ENCODE results near the gene CAMK2D. TPM values are rescaled to one million over a fixed set of nuclear protein-coding genes. Genes with fewer than 3 reads are reported as not detected.
A peak's percentile ranks its signal among the peaks of the same experiment; 100 is the strongest.
"Not testable (repeated sequence)": the region's sequence is repeated elsewhere in the genome, so short reads cannot be mapped to it uniquely, and the experiment has no call there.

The CAMK2D gene
- polyA plus RNA-seq, 6 donors from 2014 or later: 75.5 to 84.9 (median 81.8) TPM

GRCh38 chr4:113707048-113707447 is 54.5 kb downstream of the CAMK2D start:
- Mint-ChIP-seq H3K27ac (peak overlapping the region in 3 of 6 donors; percentile 32 to 54 (median 41)), H3K36me3 (peaks cover 0 to 5% of the 10 kb centered on the region in 2 donors), H3K9me3 (no peaks in the 10 kb centered on the region), H3K4me1 (peaks cover 30 to 68% (median 50%) of the 10 kb centered on the region in 3 donors), H3K4me3 (no peak overlapping the region), H3K27me3 (no peaks in the 10 kb centered on the region)
- DNase-seq (no peak), ATAC-seq (ENCODE audit: low read depth in 2 of 2) (no peak)

DNA sequence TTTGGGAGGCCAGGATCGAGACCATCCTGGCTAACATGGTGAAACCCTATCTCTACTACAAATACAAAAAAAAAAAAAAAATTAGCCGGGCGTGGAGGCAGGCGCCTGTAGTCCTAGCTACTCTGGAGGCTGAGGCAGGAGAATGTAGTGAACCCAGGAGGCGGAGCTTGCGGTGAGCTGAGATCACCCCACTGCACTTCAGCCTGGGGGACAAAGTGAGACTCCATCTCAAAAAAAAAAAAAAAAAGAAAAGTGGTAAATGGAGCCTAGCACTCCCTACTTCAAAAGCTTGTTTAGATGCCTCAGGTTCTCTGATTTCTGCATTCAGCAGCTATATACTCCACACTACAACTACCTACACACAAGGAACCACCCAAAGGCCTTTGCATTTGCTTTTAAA is 56.4 kb downstream of the CAMK2D start:
- not testable (repeated sequence) for H3K9me3 Mint-ChIP-seq; H3K4me3 Mint-ChIP-seq; DNase-seq; ATAC-seq (ENCODE audit: low read depth in 2 of 2); H3K36me3 Mint-ChIP-seq; H3K27me3 Mint-ChIP-seq
- peaks cover 38 to 73% (median 63%) of the 10 kb centered on the region in 3 donors for H3K4me1 Mint-ChIP-seq
- peak overlapping the region in 4 of 6 donors; percentile 70 to 92 (median 80) for H3K27ac Mint-ChIP-seq

GRCh38 chr4:113702596-113702995 is 58.9 kb downstream of the CAMK2D start:
- not testable (repeated sequence) for H3K27me3 Mint-ChIP-seq; H3K4me3 Mint-ChIP-seq; DNase-seq; ATAC-seq (ENCODE audit: low read depth in 2 of 2); H3K9me3 Mint-ChIP-seq; H3K36me3 Mint-ChIP-seq; H3K27ac Mint-ChIP-seq
- H3K4me1 Mint-ChIP-seq: peaks cover 40 to 66% (median 63%) of the 10 kb centered on the region in 3 donors

DNA sequence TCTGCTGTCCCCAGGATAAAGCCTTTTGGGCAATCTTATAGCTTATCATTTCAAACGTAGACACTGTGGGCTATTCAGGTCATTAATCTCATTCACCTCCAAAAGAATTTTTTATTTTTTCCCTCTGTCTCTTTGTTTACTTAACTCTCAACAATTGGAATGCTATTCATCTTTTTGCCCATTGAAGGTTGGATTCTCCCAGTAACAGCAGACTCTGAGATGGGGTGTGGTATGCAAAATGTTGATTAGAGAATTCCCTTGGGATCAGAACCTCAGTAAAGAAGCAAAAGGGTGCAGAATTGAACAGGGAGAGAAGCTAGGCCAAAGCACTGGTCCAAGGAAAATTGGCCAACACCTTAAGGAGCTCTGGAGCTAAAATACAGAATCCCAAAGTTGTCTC is 60.4 kb downstream of the CAMK2D start:
- Mint-ChIP-seq H3K4me1 (peaks cover 32 to 58% (median 52%) of the 10 kb centered on the region in 3 donors), H3K27me3 (no peaks in the 10 kb centered on the region), H3K27ac (peak overlapping the region in 4 of 6 donors; percentile 9 to 63 (median 32)), H3K36me3 (peaks cover 0 to 9% of the 10 kb centered on the region in 2 donors), H3K4me3 (peak overlapping the region in 2 of 8 donors; percentile 29 to 35), H3K9me3 (no peaks in the 10 kb centered on the region)
- ATAC-seq (ENCODE audit: low read depth in 2 of 2) (no peak), DNase-seq (no peak)

DNA sequence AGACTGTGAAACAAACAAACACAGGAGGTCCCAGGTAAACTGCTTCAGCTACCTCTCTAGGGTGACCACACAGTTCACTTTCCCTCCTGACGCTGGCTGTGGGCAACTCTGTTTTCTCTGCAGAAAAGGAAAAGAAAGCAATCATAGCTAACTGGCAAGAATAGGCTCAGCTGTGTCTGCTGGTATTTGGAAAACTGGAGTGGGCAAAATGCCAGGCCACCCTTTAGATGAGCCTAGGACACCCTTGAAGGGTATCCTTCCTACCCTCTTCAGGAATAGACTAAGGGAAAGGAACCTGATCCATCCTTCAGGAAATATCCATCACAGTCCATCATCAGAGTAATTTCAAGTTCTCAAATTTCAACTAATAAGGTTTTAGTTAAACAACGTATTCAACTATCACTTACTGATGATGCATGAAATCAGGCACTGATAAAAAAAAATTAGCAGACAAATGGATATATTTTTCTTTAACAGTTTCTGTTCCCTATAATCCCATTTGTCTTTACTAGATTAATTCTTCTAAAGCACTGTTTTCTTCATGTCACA is 60.9 kb downstream of the CAMK2D start:
- H3K4me3 Mint-ChIP-seq: peak overlapping the region in 2 of 8 donors; percentile 26 to 48
- DNase-seq: no peak
- H3K27me3 Mint-ChIP-seq: no peaks in the 10 kb centered on the region
- peaks cover 29 to 53% (median 47%) of the 10 kb centered on the region in 3 donors for H3K4me1 Mint-ChIP-seq
- no peak for ATAC-seq (ENCODE audit: low read depth in 2 of 2)
- H3K36me3 Mint-ChIP-seq: peaks cover 0 to 9% of the 10 kb centered on the region in 2 donors
- H3K27ac Mint-ChIP-seq: peak overlapping the region in 3 of 6 donors; percentile 41 to 88 (median 63)
- no peaks in the 10 kb centered on the region for H3K9me3 Mint-ChIP-seq

DNA sequence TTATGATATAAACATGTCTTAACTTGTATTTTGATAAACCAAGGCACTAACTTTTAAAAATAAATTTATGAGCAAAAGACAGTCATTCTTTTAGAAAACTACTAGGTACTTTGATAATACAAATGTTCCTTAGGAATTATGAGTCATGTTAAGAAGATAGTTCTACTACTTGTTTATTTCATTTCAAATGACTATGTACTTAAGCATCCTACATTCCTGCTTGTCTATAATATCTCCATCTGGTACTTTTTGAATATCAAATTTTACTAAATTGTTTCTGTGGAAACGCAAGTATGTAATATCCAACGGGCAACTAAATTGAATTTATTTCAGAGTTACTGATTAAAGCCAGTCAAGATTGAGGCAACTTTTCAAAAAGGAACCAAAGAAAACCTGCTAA is 61.8 kb downstream of the CAMK2D start:
- Mint-ChIP-seq H3K9me3 (no peaks in the 10 kb centered on the region), H3K36me3 (peaks cover 0 to 9% of the 10 kb centered on the region in 2 donors), H3K4me3 (no peak overlapping the region), H3K27ac (peak overlapping the region in 2 of 6 donors; percentile 2 to 53), H3K27me3 (no peaks in the 10 kb centered on the region), H3K4me1 (peaks cover 28 to 46% (median 43%) of the 10 kb centered on the region in 3 donors)
- no peak for DNase-seq
- ATAC-seq (ENCODE audit: low read depth in 2 of 2): no peak

- Mint-ChIP-seq H3K4me3 (no peak overlapping the region), H3K9me3 (no peaks in the 10 kb centered on the region), H3K4me1 (peaks cover 36 to 43% (median 42%) of the 10 kb centered on the region in 3 donors), H3K27me3 (no peaks in the 10 kb centered on the region), H3K27ac (peak overlapping the region in 1 of 6 donors; percentile 67), H3K36me3 (peaks cover 0 to 5% of the 10 kb centered on the region in 2 donors)
- DNase-seq (no peak), ATAC-seq (ENCODE audit: low read depth in 2 of 2) (no peak)
These were observed 64.1 kb downstream of the CAMK2D start for GRCh38 chr4:113697429-113697828.

DNA sequence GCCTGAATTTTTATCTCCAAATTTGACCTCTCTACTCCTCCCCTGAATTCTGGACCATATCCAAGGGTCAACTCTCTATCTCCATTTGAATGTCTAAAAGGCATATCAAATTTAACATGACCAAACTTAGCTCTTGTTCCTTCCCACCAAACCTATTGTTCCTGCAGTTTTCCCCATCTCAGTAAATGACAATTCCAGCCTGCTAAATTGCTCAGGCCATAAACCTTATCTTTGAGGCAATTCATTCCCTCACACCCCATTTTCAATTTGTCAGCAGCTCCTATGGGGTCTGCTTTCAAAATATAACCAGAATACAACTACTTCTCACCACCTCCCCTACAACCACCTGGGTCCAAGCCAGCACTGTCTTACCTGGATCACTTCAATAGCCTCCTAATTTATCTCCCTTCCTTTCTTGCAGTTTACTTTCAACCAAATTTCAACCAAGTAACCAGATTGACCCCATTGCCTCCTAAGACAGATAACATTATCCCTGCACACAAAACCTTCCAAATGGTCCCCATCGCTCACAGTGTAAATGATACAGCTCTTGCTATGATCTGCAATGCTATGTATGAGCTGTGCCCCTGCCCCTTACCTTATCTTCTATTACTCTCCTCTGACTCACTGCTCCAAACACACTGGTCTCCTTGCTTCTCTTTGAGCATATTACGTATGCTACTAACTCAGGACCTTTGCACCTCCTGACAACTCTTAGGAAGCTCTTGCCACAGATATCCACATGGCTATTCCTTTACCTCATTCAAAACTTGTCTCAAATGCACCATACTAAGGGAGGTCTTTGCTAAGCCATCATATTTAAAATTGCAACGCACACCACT is 66.0 kb downstream of the CAMK2D start:
- no peak overlapping the region for H3K27ac Mint-ChIP-seq
- no peak for ATAC-seq (ENCODE audit: low read depth in 2 of 2)
- H3K9me3 Mint-ChIP-seq: peaks cover 0 to 2% (median 0%) of the 10 kb centered on the region in 7 donors

DNA sequence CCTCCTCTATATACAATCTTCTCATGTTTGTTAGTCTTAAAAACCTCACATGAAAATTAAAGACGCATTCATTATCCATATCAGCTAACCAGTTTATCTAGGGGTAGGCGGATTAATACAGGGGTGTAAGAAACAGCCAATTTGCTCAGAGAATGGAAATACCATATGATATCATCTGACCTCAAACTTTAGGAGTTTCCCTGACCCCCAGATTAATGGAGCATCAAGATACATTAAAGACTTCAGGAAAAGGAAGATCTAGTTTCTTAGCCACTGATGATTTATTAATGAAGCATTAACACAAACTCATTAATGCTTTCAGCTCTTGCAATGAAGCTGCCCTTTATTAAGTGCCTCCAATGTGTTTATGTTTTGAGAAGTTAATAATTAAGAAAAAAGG is 67.5 kb downstream of the CAMK2D start:
- peak overlapping the region in 2 of 8 donors; percentile 1 to 23 for H3K4me3 Mint-ChIP-seq
- H3K4me1 Mint-ChIP-seq: peaks cover 38 to 42% (median 39%) of the 10 kb centered on the region in 3 donors
- H3K27ac Mint-ChIP-seq: peak overlapping the region in 3 of 6 donors; percentile 40 to 70 (median 54)
- H3K9me3 Mint-ChIP-seq: peaks cover 0 to 3% (median 0%) of the 10 kb centered on the region in 7 donors
- peaks cover 0 to 5% of the 10 kb centered on the region in 2 donors for H3K36me3 Mint-ChIP-seq
- no peak for DNase-seq
- no peak for ATAC-seq (ENCODE audit: low read depth in 2 of 2)
- H3K27me3 Mint-ChIP-seq: no peaks in the 10 kb centered on the region

More for the DNA sequence above, 66.0 kb downstream of the CAMK2D start:
- no peak for DNase-seq
- Mint-ChIP-seq H3K4me3 (no peak overlapping the region), H3K36me3 (peaks cover 0 to 4% of the 10 kb centered on the region in 2 donors), H3K27me3 (no peaks in the 10 kb centered on the region), H3K4me1 (peaks cover 31 to 40% (median 37%) of the 10 kb centered on the region in 3 donors)

GRCh38 chr4:113692809-113693411 is 68.6 kb downstream of the CAMK2D start:
- H3K27me3 Mint-ChIP-seq: no peaks in the 10 kb centered on the region
- peaks cover 8% of the 10 kb centered on the region in 2 donors for H3K36me3 Mint-ChIP-seq
- H3K27ac Mint-ChIP-seq: peak overlapping the region in 3 of 6 donors; percentile 3 to 89 (median 75)
- ATAC-seq (ENCODE audit: low read depth in 2 of 2) (peak; percentile 95 to 98), DNase-seq (peak; percentile 56)
- peaks cover 40 to 50% (median 41%) of the 10 kb centered on the region in 3 donors for H3K4me1 Mint-ChIP-seq
- H3K9me3 Mint-ChIP-seq: peaks cover 0 to 3% (median 0%) of the 10 kb centered on the region in 7 donors
- peak overlapping the region; percentile 14 to 77 (median 52) for H3K4me3 Mint-ChIP-seq

DNA sequence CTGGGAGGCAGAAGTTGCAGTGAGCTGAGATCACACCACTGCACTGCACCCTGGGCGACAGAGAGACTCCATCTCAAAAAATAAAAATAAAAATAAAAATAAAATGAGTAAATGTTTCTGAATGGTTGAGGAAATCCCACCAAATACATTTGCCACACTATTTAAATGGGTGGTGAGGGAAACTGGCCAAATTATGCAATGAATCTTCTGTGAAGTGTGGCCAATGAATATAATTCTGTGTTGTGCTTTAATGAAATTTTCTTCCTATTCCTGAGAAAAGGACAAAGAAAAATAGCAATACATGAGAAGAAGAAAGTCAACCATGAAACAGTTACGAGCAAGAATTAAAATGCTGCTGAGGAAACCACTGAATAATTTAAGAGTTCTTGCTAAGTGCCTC is 69.9 kb downstream of the CAMK2D start:
- peaks cover 8 to 18% of the 10 kb centered on the region in 2 donors for H3K36me3 Mint-ChIP-seq
- DNase-seq: no peak
- peak overlapping the region in 2 of 6 donors; percentile 3 to 23 for H3K27ac Mint-ChIP-seq
- no peak overlapping the region for H3K4me3 Mint-ChIP-seq
- H3K9me3 Mint-ChIP-seq: peaks cover 0 to 3% (median 0%) of the 10 kb centered on the region in 7 donors
- H3K4me1 Mint-ChIP-seq: peaks cover 48 to 56% (median 50%) of the 10 kb centered on the region in 3 donors
- ATAC-seq (ENCODE audit: low read depth in 2 of 2): no peak
- H3K27me3 Mint-ChIP-seq: no peaks in the 10 kb centered on the region

DNA sequence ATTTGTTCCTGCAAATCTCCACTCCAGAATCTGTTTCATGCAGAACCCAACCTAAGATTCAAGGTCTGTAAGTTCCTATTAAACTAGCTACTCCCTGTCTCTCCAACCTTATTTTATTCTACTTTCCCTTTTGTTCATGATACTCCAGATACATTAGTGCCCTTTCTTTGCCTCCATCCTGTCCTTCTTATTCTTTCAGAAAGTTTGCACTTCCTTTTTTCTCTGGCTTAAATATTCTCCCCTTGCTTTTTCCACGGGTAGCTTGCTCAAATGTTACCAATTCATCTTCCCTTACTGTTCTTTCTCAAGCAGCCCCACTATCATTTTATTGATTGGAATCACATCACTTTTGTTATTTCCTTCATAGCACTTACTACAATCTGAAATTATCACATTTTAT is 72.1 kb downstream of the CAMK2D start:
- peak overlapping the region in 4 of 8 donors; percentile 5 to 40 (median 8) for H3K4me3 Mint-ChIP-seq
- H3K9me3 Mint-ChIP-seq: peaks cover 0 to 3% (median 0%) of the 10 kb centered on the region in 7 donors
- DNase-seq: no peak
- peak overlapping the region in 4 of 6 donors; percentile 0 to 29 (median 8) for H3K27ac Mint-ChIP-seq
- peaks cover 8 to 18% of the 10 kb centered on the region in 2 donors for H3K36me3 Mint-ChIP-seq
- H3K27me3 Mint-ChIP-seq: no peaks in the 10 kb centered on the region
- ATAC-seq (ENCODE audit: low read depth in 2 of 2): no peak
- peaks cover 51 to 65% (median 60%) of the 10 kb centered on the region in 3 donors for H3K4me1 Mint-ChIP-seq

GRCh38 chr4:113687067-113687718 is 74.3 kb downstream of the CAMK2D start:
- Mint-ChIP-seq H3K9me3 (peaks cover 0 to 3% (median 0%) of the 10 kb centered on the region in 7 donors), H3K4me1 (peaks cover 51 to 75% (median 68%) of the 10 kb centered on the region in 3 donors), H3K4me3 (no peak overlapping the region), H3K36me3 (peaks cover 8 to 18% of the 10 kb centered on the region in 2 donors), H3K27ac (peak overlapping the region in 2 of 6 donors; percentile 24 to 36), H3K27me3 (no peaks in the 10 kb centered on the region)
- no peak for ATAC-seq (ENCODE audit: low read depth in 2 of 2)
- DNase-seq: no peak
